ENCODE measurements around the gene GAREM1. TPM values are rescaled to one million over a fixed set of nuclear protein-coding genes. Genes with fewer than 3 reads are reported as not detected.
"Not testable (repeated sequence)": the region's sequence is repeated elsewhere in the genome, so short reads cannot be mapped to it uniquely, and the experiment has no call there.

Gene GAREM1
- 3.6 and 40.3 TPM in 2 replicates for total RNA-seq

DNA sequence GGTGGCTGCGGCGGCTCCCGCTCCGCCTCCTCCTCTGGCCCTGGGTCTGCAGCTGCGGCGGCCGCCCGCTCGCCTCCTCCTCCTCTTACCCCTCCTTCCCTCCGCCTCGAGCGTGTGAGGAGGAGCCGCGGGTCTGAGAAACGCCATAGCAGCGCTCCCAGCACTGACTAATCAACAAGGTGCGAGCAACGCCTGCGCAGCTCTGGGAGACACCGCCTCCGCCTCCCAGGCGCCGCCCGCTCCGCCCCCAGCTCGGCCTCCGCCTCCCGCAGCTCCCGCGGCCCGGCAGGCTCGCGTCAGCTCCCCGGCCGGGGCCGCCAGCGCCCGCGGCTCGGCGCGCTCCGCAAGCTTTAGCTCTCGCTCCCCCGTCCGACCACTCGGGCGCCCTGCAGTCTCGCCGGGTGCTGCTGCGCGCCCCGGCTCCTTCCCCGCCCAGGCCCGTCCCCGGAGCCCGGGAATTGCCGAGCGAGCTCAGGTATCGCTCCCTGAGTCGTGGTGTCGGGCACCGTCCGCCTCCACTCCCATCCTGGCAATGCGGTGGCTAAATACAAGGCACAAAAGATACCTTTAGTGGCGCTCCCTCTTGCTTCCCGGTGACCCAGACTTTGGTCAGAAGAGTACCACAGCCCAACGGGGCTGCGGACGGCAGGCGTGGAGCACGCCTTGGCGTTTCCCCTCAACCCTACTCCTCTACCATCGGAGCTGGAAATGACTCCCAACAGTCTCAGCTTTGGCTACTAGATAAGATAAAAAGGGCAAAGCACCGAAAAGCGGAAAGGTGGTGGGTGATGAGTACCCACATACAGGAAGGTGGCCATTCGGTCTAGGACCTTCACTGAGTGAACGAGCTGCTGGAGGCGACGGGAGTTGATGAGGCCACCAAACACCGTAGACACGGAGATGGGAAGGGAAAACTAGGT lies at the start of gene GAREM1:
GAREM1 (minus strand) TSS at position 169 of the 920 bp plus-strand sequence. CDS start 454 bp downstream, outside the sequence.
- peak; percentile 92 for DNase-seq (ENCODE audit: low read depth)

DNA sequence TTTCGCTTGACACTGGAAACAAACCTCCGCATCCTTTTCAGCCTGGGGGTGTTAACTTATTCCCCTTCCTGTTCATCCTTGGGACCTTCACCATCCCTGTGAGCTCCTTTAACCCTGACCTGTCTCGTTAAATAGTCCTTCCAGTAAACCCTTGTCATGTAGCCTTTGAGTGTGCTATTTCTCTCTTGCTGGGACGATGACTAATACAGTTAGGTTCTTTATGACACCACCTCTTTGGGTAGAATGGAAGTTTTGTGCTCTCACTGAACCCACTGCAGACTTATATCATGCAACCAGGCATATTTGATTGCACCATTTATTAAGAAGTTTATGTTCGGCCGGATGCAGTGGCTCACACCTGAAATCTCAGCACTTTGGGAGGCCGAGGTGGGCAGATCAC lies 40.5 kb upstream of the GAREM1 start:
- DNase-seq (ENCODE audit: low read depth): no peak

GRCh38 chr18:32509111-32509510 lies 38.4 kb upstream of the GAREM1 start:
- DNase-seq (ENCODE audit: low read depth): no peak

GRCh38 chr18:32507093-32507492 lies 36.4 kb upstream of the GAREM1 start:
- no peak for DNase-seq (ENCODE audit: low read depth)

DNA sequence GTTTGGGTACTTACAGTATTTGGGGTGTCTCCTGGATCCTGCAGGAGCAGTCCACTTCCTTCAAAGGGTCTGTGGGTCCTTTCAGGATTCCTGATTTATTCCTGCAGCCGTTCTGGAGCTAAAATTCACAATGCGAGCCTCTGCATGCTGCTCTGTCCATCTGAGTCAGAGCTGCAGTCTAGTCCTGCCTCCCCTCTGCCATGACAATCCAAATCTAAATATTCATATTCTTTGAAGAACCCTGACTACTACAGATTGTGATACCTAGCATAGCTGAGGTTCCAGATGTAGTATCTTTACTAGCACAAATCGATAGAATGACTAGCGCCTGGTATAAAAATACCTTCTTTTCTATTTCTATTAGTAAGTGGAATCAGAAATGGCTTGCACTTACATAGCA lies 31.3 kb upstream of the GAREM1 start:
- DNase-seq (ENCODE audit: low read depth): no peak

DNA sequence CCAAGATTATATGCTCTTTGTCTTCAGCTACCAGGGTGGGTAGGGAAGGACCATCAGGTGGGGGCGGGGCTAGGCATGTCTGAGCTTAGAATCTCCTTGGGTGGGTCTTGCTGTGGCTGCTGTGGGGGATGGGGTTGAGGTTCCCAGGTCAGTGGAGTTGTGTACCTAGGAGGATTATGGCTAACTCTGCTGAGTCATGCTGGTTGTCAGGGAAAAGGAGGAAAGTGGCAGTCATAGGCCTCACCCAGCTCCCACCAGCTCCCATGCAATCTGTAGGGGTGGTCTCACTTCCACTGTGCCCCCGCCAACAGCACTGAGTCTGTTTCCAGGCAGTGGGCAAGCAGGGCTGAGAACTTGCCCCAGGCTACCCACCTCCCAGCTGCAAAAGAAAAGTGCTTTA lies 30.6 kb upstream of the GAREM1 start:
- DNase-seq (ENCODE audit: low read depth): peak; percentile 18

DNA sequence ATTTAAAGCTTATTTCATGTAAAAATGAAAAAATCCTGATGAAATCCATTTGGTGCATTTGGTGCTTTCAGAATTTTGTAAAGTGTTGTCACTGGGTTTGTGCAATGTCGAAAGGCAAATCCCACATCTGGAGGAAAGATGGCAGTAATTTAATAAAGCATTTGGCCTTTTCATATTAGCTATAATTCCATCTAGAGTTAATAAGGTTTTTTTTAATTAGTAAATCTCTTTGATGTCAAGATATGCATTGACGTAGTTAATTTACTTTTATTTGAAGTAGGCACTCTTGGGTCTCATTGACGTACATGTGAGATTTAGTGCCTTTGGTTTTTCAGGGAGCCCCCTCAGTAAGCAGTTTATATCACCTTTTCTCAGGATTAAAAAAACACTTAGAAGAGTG lies 12.3 kb upstream of the GAREM1 start:
- DNase-seq (ENCODE audit: low read depth): no peak

GRCh38 chr18:32482117-32482516 lies 11.4 kb upstream of the GAREM1 start:
- no peak for DNase-seq (ENCODE audit: low read depth)

GRCh38 chr18:32480581-32480980 lies 9.9 kb upstream of the GAREM1 start:
- DNase-seq (ENCODE audit: low read depth): no peak

- no peak for DNase-seq (ENCODE audit: low read depth)
These were observed 8.1 kb upstream of the GAREM1 start for GRCh38 chr18:32478807-32479206.

- no peak for DNase-seq (ENCODE audit: low read depth)
These were observed 7.6 kb upstream of the GAREM1 start for GRCh38 chr18:32478317-32478716.

- DNase-seq (ENCODE audit: low read depth): peak; percentile 32
These were observed 5.4 kb upstream of the GAREM1 start for GRCh38 chr18:32476106-32476505.

GRCh38 chr18:32475069-32475468 lies 4.4 kb upstream of the GAREM1 start:
- not testable (repeated sequence) for DNase-seq (ENCODE audit: low read depth)

- DNase-seq (ENCODE audit: low read depth): no peak
These were observed 2.6 kb upstream of the GAREM1 start for GRCh38 chr18:32473325-32473724.

DNA sequence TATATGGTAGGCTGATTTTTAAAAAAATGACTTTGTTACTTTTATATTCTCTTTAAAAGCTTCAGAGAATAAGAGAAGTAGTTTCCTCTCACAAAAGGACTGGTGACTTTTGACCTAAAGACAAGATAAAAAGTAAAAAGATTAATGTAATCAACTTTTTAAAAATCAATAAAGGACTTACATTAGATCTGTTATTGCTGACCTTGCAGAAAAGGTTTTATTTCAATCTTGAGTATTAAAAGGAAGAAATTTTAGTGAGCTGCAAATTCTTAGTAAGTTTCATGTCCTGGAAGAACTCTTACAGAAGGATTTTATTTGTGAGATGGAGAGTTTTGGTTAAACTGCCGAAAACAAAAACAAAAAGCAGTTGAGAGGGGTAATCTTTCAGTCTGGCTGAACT lies 2.2 kb upstream of the GAREM1 start:
- DNase-seq (ENCODE audit: low read depth): no peak

GRCh38 chr18:32470460-32470713 lies 295 bp downstream of the GAREM1 start:
- DNase-seq (ENCODE audit: low read depth): no peak

DNA sequence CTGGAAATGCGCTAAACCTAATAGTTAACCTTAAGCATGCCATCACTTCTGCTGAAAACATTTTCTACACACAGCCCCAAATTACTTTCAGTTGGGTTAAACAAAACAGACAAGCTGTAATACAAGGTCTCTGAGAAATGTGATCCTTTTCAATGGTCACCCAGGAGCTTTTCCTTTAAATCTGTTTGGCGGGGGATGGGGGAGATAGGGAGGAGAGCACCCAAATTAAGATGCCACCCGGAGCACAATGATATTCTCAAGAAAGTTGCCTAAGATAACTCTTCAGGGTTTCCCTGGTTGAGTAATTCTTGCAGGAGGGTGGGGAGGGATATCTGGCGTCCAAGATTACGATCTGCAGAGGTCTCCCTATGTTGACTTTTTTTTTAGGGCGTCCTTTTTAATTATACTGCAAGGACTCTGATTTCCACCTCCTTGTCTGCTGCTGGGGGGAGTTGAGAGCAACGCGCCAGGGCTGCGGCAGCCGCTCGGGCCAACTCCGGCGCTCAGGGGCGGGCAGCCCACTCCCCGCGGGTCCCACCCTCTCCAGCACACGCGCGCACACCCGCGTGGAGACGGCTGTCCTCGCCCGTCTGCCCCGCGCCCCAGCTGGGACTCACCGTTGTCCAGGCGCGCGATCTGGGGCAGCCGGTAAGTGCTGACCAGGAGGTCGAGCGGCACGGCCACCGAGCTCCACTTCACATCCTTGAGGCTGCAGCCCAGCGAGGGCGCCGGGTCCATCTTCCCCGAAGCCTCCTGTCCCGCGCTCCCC lies 807 bp downstream of the GAREM1 start:
- DNase-seq (ENCODE audit: low read depth): peak; percentile 30

DNA sequence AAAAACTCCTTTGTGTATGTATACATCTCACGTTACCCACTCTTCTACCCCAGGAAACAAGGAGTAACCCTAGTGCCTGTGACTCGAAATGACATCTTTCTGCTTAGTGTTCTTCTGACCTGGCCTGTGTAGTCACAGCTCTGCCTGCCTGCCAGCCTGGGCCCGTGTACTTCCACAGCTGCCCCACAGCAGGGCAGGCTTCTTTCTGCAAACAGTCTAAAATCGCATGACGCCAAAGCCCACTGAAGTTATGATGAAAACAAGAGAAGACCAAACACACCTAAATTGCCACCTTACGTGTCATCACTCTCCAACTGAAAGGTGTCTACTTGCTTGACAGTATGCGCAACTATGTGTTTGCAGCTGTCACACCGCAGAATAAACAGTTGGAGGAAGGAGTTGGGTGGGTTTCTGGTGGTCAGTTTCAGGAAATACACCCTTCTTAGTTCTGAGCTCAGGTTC lies 1.5 kb downstream of the GAREM1 start:
- peak; percentile 47 for DNase-seq (ENCODE audit: low read depth)

- no peak for DNase-seq (ENCODE audit: low read depth)
These were observed 2.4 kb downstream of the GAREM1 start for GRCh38 chr18:32468147-32468845.

DNA sequence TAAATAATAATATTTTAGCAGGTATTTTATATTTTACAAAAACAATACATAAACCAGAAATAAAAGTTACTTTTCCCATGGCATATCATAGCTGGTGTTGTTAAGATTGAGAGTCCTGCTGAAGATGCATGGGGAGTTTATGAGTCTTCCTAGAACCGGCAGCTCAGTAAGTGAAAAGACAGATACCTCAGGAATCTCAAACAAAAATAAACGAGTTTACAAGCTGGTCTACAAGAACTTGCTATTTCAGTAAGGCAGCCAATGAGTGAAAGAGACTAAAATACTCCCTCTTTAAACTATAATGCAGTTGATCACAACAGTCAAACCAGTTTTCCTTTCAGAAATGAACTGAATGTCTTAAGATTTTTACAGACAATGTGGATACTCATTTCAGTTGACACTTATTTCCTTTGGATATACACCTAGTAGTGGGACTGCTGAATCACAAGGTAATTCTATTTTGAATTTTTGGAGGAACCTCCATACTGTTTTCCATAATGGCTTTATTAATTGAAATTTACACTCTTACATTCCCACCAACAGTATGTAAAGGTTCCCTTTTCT lies 8.9 kb downstream of the GAREM1 start:
- DNase-seq (ENCODE audit: low read depth): peak; percentile 21

DNA sequence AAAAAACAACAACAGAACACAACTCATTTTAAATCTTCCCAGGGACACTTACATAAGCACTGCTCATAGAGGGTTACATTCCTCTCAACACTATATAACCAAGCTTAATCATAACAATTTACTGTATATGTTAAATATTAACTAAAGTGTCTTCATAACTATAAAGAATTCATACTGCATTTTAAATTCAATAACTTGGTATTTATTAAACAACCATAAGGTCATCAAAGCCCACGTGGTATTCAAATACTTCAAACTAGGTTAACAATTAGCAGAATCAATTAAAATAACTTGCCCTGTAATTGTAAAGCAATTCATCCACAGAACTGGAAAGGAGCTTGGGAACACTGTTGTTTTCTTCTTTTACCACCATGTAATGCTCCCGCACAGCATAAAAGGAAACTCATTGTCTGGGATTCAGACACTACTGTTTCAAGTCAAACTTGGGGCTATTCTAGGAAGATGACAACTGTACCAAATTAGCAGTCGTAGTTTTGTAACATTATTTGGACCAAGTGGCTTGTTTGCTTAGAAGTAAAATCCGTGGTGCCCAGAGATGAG lies 10.4 kb downstream of the GAREM1 start:
- peak; percentile 81 for DNase-seq (ENCODE audit: low read depth)
